Esophagus squamous epithelium (tissue), 5 donors: ENCODE measurements around the gene TFB1M. TPM values are rescaled to one million over a fixed set of nuclear protein-coding genes. Genes with fewer than 3 reads are reported as not detected.
A peak's percentile ranks its signal among the peaks of the same experiment; 100 is the strongest.

Source experiments
- DNase-seq: peaks from one replicate; lab custom pipeline; 2025; lab: John Stamatoyannopoulos, UW
- H3K27ac ChIP-seq, 4 donors: fragments of 200-600 bp; sonication (generic); one replicate each; pipeline ENCODE4 v1.5.1; 2016 to 2019; ENCODE audit warnings: mild to moderate bottlenecking in 1 of 4
- H3K27me3 ChIP-seq, 4 donors: fragments of 200-600 bp; sonication (generic); 1 replicate in 3 of 4; 2 replicates in 1 of 4; pipeline versions ENCODE4 v1.5.1 to v1.6.0; 2017 to 2021; ENCODE audit warnings: antibody characterized with exemption in 1 of 4
- H3K36me3 ChIP-seq, 3 donors: fragments of 200-600 bp; sonication (generic); one replicate each; pipeline ENCODE4 v1.5.1; 2016 to 2019
- H3K4me1 ChIP-seq, 3 donors: fragments of 200-600 bp; sonication (generic); one replicate each; pipeline ENCODE4 v1.5.1; 2017 to 2019
- H3K4me3 ChIP-seq, 4 donors: fragments of 200-600 bp; sonication (generic); 1 replicate in 3 of 4; 2 replicates in 1 of 4; pipeline ENCODE4 v1.5.1; 2016 to 2019; ENCODE audit warnings: mild to moderate bottlenecking in 2 of 4, moderate library complexity in 1 of 4
- H3K9me3 ChIP-seq, 3 donors: fragments of 200-600 bp; sonication (generic); one replicate each; pipeline ENCODE4 v1.5.1; 2016 to 2019
- POLR2A ChIP-seq, 4 donors: fragments of 450-650 bp; IDR thresholded peaks; one replicate each; pipeline ENCODE4 v1.6.1; 2017; ENCODE audit warnings: antibody characterized with exemption in 4 of 4, mild to moderate bottlenecking in 4 of 4, moderate library complexity in 3 of 4
- WGBS, 2 donors: methylation state at CpG; one replicate each; pipeline ENCODE4 v1.1.5; 2018; 5-methylcytosine and 5-hydroxymethylcytosine counted together
- intact Hi-C: fragments of 100-400 bp; cut with DNase I; formaldehyde crosslinking; loops from one replicate; pipeline ENCODE4 v1.15.0; 2022
- total RNA-seq, 4 donors: library from RNA; depleted of rRNA; stranded (reverse); fragments of >200 nt; gene quantifications; one replicate each; pipeline ENCODE4 v1.1.0, GENCODE V29; 2016
- TF ChIP-seq, protein P1 (sequence below), 6 experiments: fragments of 450-650 bp in 4 of 6; fragments of 200-600 bp in 2 of 6; sonication (generic) in 2 of 6; IDR thresholded peaks; one replicate each; pipeline ENCODE4 v1.5.1; 2016 to 2019; ENCODE audit warnings: antibody characterized with exemption in 6 of 6, mild to moderate bottlenecking in 4 of 6, moderate library complexity in 4 of 6
- donor health status: DM: yes; HTN: yes; CAD: no.

Gene TFB1M
- total RNA-seq, 4 donors from 2014 or later: 11.2 to 15.6 (median 11.4) TPM

GRCh38 chr6:155248008-155249001 is 66.0 kb downstream of the TFB1M start:
- H3K36me3 ChIP-seq: peaks cover 0 to 42% (median 4%) of the 10 kb centered on the region in 3 donors
- peak overlapping the region in 1 of 4 donors; percentile 24 for H3K4me3 ChIP-seq
- H3K9me3 ChIP-seq: no peaks in the 10 kb centered on the region
- H3K27ac ChIP-seq: peak overlapping the region in 2 of 4 donors; percentile 22 to 49
- intact Hi-C loops: loop anchor here (5.0 kb wide), 1 partner anchor 71 kb away; no protein-coding TSS in a partner anchor
- H3K27me3 ChIP-seq: no peaks in the 10 kb centered on the region
- DNase-seq: no peak
- WGBS, 2 donors: 61 to 62% methylated on average over 16 to 19 of the region's 30 CpGs
- H3K4me1 ChIP-seq: peaks cover 0 to 8% (median 0%) of the 10 kb centered on the region in 3 donors
- TF ChIP-seq, protein P1, sequence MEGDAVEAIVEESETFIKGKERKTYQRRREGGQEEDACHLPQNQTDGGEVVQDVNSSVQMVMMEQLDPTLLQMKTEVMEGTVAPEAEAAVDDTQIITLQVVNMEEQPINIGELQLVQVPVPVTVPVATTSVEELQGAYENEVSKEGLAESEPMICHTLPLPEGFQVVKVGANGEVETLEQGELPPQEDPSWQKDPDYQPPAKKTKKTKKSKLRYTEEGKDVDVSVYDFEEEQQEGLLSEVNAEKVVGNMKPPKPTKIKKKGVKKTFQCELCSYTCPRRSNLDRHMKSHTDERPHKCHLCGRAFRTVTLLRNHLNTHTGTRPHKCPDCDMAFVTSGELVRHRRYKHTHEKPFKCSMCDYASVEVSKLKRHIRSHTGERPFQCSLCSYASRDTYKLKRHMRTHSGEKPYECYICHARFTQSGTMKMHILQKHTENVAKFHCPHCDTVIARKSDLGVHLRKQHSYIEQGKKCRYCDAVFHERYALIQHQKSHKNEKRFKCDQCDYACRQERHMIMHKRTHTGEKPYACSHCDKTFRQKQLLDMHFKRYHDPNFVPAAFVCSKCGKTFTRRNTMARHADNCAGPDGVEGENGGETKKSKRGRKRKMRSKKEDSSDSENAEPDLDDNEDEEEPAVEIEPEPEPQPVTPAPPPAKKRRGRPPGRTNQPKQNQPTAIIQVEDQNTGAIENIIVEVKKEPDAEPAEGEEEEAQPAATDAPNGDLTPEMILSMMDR (IDR thresholded peaks at IDR 0.05): peak in 5 of 6 experiments; percentile 55 to 72 (median 68)
- no peak for TF ChIP-seq POLR2A (IDR thresholded peaks at IDR 0.05)

GRCh38 chr6:155247618-155248007 is 66.7 kb downstream of the TFB1M start:
- Histone ChIP-seq H3K9me3 (no peaks in the 10 kb centered on the region), H3K27me3 (no peaks in the 10 kb centered on the region), H3K4me1 (peaks cover 0 to 8% (median 0%) of the 10 kb centered on the region in 3 donors), H3K4me3 (no peak overlapping the region), H3K36me3 (peaks cover 0 to 35% (median 4%) of the 10 kb centered on the region in 3 donors), H3K27ac (peak overlapping the region in 2 of 4 donors; percentile 22 to 49)
- WGBS, 2 donors: 57 to 88% methylated on average over 5 of the region's 5 CpGs
- no peak for TF ChIP-seq POLR2A (IDR thresholded peaks at IDR 0.05)
- TF ChIP-seq, protein P1 (IDR thresholded peaks at IDR 0.05): no peak
- no peak for DNase-seq
- intact Hi-C loops: loop anchor here (5.0 kb wide), 1 partner anchor 70 kb away; no protein-coding TSS in a partner anchor

DNA sequence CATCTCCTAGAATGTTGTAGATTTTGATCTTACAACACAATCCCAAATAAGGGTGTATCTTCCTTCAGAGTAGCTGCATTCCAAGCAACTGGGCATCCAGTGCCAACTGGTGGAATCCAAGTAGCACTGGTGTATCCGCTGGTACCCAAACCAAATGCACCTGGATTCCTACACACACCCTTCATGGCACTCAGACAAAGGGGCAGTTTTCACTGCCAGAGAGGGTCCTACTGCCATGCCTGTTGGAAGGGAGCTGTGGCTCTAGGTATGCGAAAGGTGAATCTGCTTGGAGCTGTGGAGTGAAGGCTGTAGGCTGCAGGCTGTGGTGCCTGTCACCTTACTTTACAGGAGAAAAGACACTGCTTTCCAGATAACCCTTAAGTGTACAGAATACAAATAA is 67.5 kb downstream of the TFB1M start:
- Histone ChIP-seq H3K27ac (no peak overlapping the region), H3K4me3 (no peak overlapping the region), H3K27me3 (no peaks in the 10 kb centered on the region), H3K36me3 (peaks cover 0 to 27% (median 0%) of the 10 kb centered on the region in 3 donors), H3K4me1 (peaks cover 0 to 8% (median 0%) of the 10 kb centered on the region in 3 donors), H3K9me3 (no peaks in the 10 kb centered on the region)
- 100% methylated on average over 1 of the region's 2 CpGs for WGBS, 2 donors
- TF ChIP-seq POLR2A (IDR thresholded peaks at IDR 0.05): no peak
- TF ChIP-seq, protein P1 (IDR thresholded peaks at IDR 0.05): no peak
- intact Hi-C loops: loop anchor here (5.0 kb wide), 1 partner anchor 70 kb away; no protein-coding TSS in a partner anchor
- no peak for DNase-seq

- Histone ChIP-seq H3K27ac (no peak overlapping the region), H3K4me1 (peaks cover 0 to 8% (median 0%) of the 10 kb centered on the region in 3 donors), H3K9me3 (no peaks in the 10 kb centered on the region), H3K27me3 (no peaks in the 10 kb centered on the region), H3K4me3 (no peak overlapping the region), H3K36me3 (peaks cover 0 to 17% (median 0%) of the 10 kb centered on the region in 3 donors)
- no peak for DNase-seq
- TF ChIP-seq, protein P1 (IDR thresholded peaks at IDR 0.05): no peak
- TF ChIP-seq POLR2A (IDR thresholded peaks at IDR 0.05): no peak
- 69 to 92% methylated on average over 3 of the region's 3 CpGs for WGBS, 2 donors
- intact Hi-C loops: loop anchor here (5.0 kb wide), 1 partner anchor 69 kb away; no protein-coding TSS in a partner anchor
These were observed 68.5 kb downstream of the TFB1M start for GRCh38 chr6:155245831-155246230.
